H1 (cell line): ENCODE results near the gene FAM3B. TPM values are rescaled to one million over a fixed set of nuclear protein-coding genes. Genes with fewer than 3 reads are reported as not detected.

Source experiments
- ASH2L ChIP-seq: fragments of 200-600, 300-600 bp; sonication (generic); IDR thresholded peaks from one replicate; pipeline ENCODE4 v1.7.1; 2017; ENCODE audit warnings: low read length
- CHD1 ChIP-seq: IDR thresholded peaks from 2 replicates; pipeline ENCODE4 v1.6.1; 2012; ENCODE audit warnings: low read depth, low read length, improper control_type of control experiment
- CHD2 ChIP-seq: IDR thresholded peaks from 2 replicates; pipeline ENCODE4 v1.6.1; 2012; ENCODE audit warnings: low read length, improper control_type of control experiment
- CREB1 ChIP-seq: IDR thresholded peaks from 2 replicates; pipeline ENCODE4 v1.6.1; 2012; ENCODE audit warnings: inconsistent platforms
- EP300 ChIP-seq, 2 experiments: IDR thresholded peaks; 1 replicate in 1 of 2; 2 replicates in 1 of 2; pipeline ENCODE4 v1.6.1; 2011 to 2012; ENCODE audit warnings: low read depth in 2 of 2, low read length in 2 of 2, mild to moderate bottlenecking in 2 of 2, borderline replicate concordance in 1 of 2, inconsistent platforms in 1 of 2, moderate library complexity in 1 of 2
- EZH2 ChIP-seq: fragments of 200-600 bp; sonication (generic); IDR thresholded peaks from 2 replicates; pipeline ENCODE4 v1.7.1; 2012; ENCODE audit warnings: low read depth, mild to moderate bottlenecking, moderate library complexity, low read length, inconsistent platforms; ENCODE audit not compliant: severe bottlenecking
- GABPA ChIP-seq: IDR thresholded peaks from 2 replicates; pipeline ENCODE4 v1.6.1; 2011; ENCODE audit warnings: mild to moderate bottlenecking, low read length, moderate library complexity, borderline replicate concordance; ENCODE audit not compliant: insufficient read depth
- HDAC2 ChIP-seq, 2 experiments: fragments of 300-600 bp in 1 of 2; sonication (generic) in 1 of 2; IDR thresholded peaks; 2 replicates each; pipeline ENCODE4 v1.6.1; 2011 to 2012; ENCODE audit warnings: low read depth in 2 of 2, low read length in 2 of 2, mild to moderate bottlenecking in 2 of 2, moderate library complexity in 2 of 2, borderline replicate concordance in 1 of 2, inconsistent platforms in 1 of 2
- JUN ChIP-seq: IDR thresholded peaks from 2 replicates; pipeline ENCODE4 v1.6.1; 2011; ENCODE audit warnings: low read depth, mild to moderate bottlenecking, improper control_type of control experiment, low read length
- MAX ChIP-seq: IDR thresholded peaks from 2 replicates; pipeline ENCODE4 v1.6.1; 2012; ENCODE audit warnings: inconsistent platforms
- POU5F1 ChIP-seq: IDR thresholded peaks from 2 replicates; pipeline ENCODE4 v1.6.1; 2011; ENCODE audit warnings: low read depth, mild to moderate bottlenecking, low read length, moderate library complexity
- RNF2 ChIP-seq: fragments of 200-900, 300-1000 bp; sonication (generic); IDR thresholded peaks from 2 replicates; pipeline ENCODE4 v1.7.1; 2016; ENCODE audit warnings: borderline replicate concordance, low read depth, mild to moderate bottlenecking, antibody characterized with exemption, low read length; ENCODE audit not compliant: poor library complexity, severe bottlenecking; ENCODE audit errors: missing control alignments
- SUZ12 ChIP-seq: fragments of 200-600 bp; sonication (generic); IDR thresholded peaks from 2 replicates; pipeline ENCODE4 v1.6.1; 2012; ENCODE audit warnings: mild to moderate bottlenecking, inconsistent platforms, low read length, moderate library complexity, mixed read lengths
- TAF7 ChIP-seq: optimal IDR thresholded peaks from 2 replicates; pipeline ENCODE3; 2011; ENCODE audit warnings: low read depth, mild to moderate bottlenecking, inconsistent platforms, low read length, moderate library complexity, borderline replicate concordance
- YY1 ChIP-seq: IDR thresholded peaks from 2 replicates; pipeline ENCODE4 v1.6.1; 2011; ENCODE audit warnings: low read depth, mild to moderate bottlenecking, low read length
- ZNF274 ChIP-seq: IDR thresholded peaks from 2 replicates; pipeline ENCODE4 v1.7.0; 2012; ENCODE audit warnings: low read length, borderline replicate concordance; ENCODE audit errors: extremely low read depth
- polyA plus RNA-seq, 7 experiments: library from polyadenylated mRNA; depleted of rRNA in 3 of 7; stranded (reverse) in 5 of 7; unstranded in 2 of 7; fragments of >200 nt in 5 of 7; fragments of 200-250 nt in 2 of 7; gene quantifications; 1 replicate in 5 of 7; 2 replicates in 1 of 7; 4 replicates in 1 of 7; pipeline versions ENCODE4 v1.2.1 to v1.2.3, GENCODE V29; 2011 to 2013; ENCODE audit warnings: missing spikeins in 2 of 7, mixed read lengths in 2 of 7
- total RNA-seq: library from RNA; stranded (reverse); fragmentation: NEBNext Ultra II Directional; extraction: Animal tissue kit (Norgen Biotek cat#: 25700); gene quantifications from 2 replicates; pipeline ENCODE4 v1.2.1, GENCODE V29; 2021
- TF ChIP-seq, protein P1 (sequence below): IDR thresholded peaks from 2 replicates; pipeline ENCODE4 v1.6.1; 2012; ENCODE audit warnings: inconsistent platforms
- TF ChIP-seq, protein P2 (sequence below), 3 experiments: IDR thresholded peaks; 1 replicate in 2 of 3; 2 replicates in 1 of 3; pipeline versions ENCODE4 v1.5.1 to v1.6.1; 2011; ENCODE audit warnings: low read length in 3 of 3, mild to moderate bottlenecking in 3 of 3, inconsistent platforms in 2 of 3, low read depth in 1 of 3, moderate library complexity in 1 of 3; ENCODE audit not compliant: insufficient read depth in 1 of 3; ENCODE audit errors: control extremely low read depth in 1 of 3

Gene FAM3B
- total and polyA plus RNA-seq, 2 of the 8 experiments (the other 6 are each of a cell fraction or from before 2014, with no cell fraction given) = 2.0 TPM

- no peak for TF ChIP-seq CHD1
- 0 out of 2 replicates have a peak, but pooled peaks have one; percentile 12 for TF ChIP-seq CREB1
- peak; percentile 27 for TF ChIP-seq EZH2
- TF ChIP-seq ZNF274 = no peak
- no peak for TF ChIP-seq RNF2
- no peak for TF ChIP-seq GABPA
- TF ChIP-seq, protein P1, sequence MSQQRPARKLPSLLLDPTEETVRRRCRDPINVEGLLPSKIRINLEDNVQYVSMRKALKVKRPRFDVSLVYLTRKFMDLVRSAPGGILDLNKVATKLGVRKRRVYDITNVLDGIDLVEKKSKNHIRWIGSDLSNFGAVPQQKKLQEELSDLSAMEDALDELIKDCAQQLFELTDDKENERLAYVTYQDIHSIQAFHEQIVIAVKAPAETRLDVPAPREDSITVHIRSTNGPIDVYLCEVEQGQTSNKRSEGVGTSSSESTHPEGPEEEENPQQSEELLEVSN = peak; percentile 22; the same call in 1 of the 2 replicates
- peak; percentile 67 for TF ChIP-seq ASH2L
- TF ChIP-seq MAX = peak; percentile 36; the same call in 1 of the 2 replicates
- no peak for TF ChIP-seq TAF7
- TF ChIP-seq YY1 = no peak
- TF ChIP-seq POU5F1 = no peak
- TF ChIP-seq CHD2 = no peak
- TF ChIP-seq, protein P2, sequence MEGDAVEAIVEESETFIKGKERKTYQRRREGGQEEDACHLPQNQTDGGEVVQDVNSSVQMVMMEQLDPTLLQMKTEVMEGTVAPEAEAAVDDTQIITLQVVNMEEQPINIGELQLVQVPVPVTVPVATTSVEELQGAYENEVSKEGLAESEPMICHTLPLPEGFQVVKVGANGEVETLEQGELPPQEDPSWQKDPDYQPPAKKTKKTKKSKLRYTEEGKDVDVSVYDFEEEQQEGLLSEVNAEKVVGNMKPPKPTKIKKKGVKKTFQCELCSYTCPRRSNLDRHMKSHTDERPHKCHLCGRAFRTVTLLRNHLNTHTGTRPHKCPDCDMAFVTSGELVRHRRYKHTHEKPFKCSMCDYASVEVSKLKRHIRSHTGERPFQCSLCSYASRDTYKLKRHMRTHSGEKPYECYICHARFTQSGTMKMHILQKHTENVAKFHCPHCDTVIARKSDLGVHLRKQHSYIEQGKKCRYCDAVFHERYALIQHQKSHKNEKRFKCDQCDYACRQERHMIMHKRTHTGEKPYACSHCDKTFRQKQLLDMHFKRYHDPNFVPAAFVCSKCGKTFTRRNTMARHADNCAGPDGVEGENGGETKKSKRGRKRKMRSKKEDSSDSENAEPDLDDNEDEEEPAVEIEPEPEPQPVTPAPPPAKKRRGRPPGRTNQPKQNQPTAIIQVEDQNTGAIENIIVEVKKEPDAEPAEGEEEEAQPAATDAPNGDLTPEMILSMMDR (IDR thresholded peaks at IDR 0.05; ENCODE audit: control extremely low read depth in 1 of 3, insufficient read depth in 1 of 3, low read depth in 1 of 3, low read length in 3 of 3) = no peak
- TF ChIP-seq EP300 (IDR thresholded peaks at IDR 0.05; ENCODE audit: borderline replicate concordance in 1 of 2, low read depth in 2 of 2, low read length in 2 of 2) = no peak
- 0 out of 2 replicates have a peak, but pooled peaks have one; percentile 30 for TF ChIP-seq SUZ12
- peak in 1 of 2 experiments; percentile 0; a peak in 1 of 4 replicates for TF ChIP-seq HDAC2 (IDR thresholded peaks at IDR 0.05; ENCODE audit: borderline replicate concordance in 1 of 2, low read depth in 2 of 2, low read length in 2 of 2)
- TF ChIP-seq JUN = no peak
Measured at GRCh38 chr21:41316200-41317062, at the start of gene FAM3B (continued).
